Activated effector memory CD4-positive, alpha-beta T cell treated with anti-CD3 and anti-CD28 coated beads, Interleukin-2, amount 50 U/mL, for 16 hours (primary cell): ENCODE results near the gene FXYD4.
"Not testable (repeated sequence)": the region's sequence is repeated elsewhere in the genome, so short reads cannot be mapped to it uniquely, and the experiment has no call there.

ENCODE experiments used
- DNase-seq: peaks from one replicate; pipeline ENCODE4 v3.0.0-alpha.2; 2020

Gene FXYD4

GRCh38 chr10:43421201-43421507 is 49.7 kb downstream of the FXYD4 start:
- no peak for DNase-seq

- DNase-seq = no peak
These were observed 50.1 kb downstream of the FXYD4 start for GRCh38 chr10:43421519-43421918.

- DNase-seq = not testable (repeated sequence)
These were observed 50.5 kb downstream of the FXYD4 start for GRCh38 chr10:43421944-43422343.

- no peak for DNase-seq
These were observed 53.0 kb downstream of the FXYD4 start for GRCh38 chr10:43424416-43424815.
